Hematopoietic multipotent progenitor cell treated with erythropoietin and hydrocortisone succinate and interleukin-3 and kit ligand, for 8 days (in vitro differentiated cells): ENCODE measurements around the gene FAU.
"Not testable (repeated sequence)": the region's sequence is repeated elsewhere in the genome, so short reads cannot be mapped to it uniquely, and the experiment has no call there.

Experiments used
- DNase-seq: peaks from one replicate; pipeline ENCODE4 v3.0.0-alpha.2; 2015

The FAU gene

GRCh38 chr11:65121865-65122696 lies at the start of gene FAU, which contains the start of gene MRPL49:
FAU (minus strand) TSS chr11:65122134; CDS start chr11:65121813, 321 bp downstream.
MRPL49 (plus strand) TSS chr11:65122321; CDS start chr11:65122347, 26 bp downstream.
- DNase-seq: peak; percentile 98

- peak; percentile 75 for DNase-seq
Measured at GRCh38 chr11:65170058-65170534, 48.2 kb upstream of the FAU start, which contains the start of gene SPDYC. SPDYC (plus strand) TSS chr11:65170233; CDS start chr11:65171358, 1,125 bp downstream.

- peak; percentile 98 for DNase-seq
Measured at GRCh38 chr11:65169164-65169641, 47.3 kb upstream of the FAU start.

GRCh38 chr11:65167656-65168055 lies 45.7 kb upstream of the FAU start:
- DNase-seq: peak; percentile 50

- no peak for DNase-seq
Measured at GRCh38 chr11:65166893-65167292, 45.0 kb upstream of the FAU start.

- DNase-seq: no peak
Measured at GRCh38 chr11:65165410-65166317, 43.7 kb upstream of the FAU start.

- no peak for DNase-seq
Measured at GRCh38 chr11:65163684-65164083, 41.8 kb upstream of the FAU start.

GRCh38 chr11:65160643-65161042 lies 38.7 kb upstream of the FAU start:
- DNase-seq: no peak

GRCh38 chr11:65159012-65159411 lies 37.1 kb upstream of the FAU start:
- DNase-seq: no peak

GRCh38 chr11:65157336-65157735 lies 35.4 kb upstream of the FAU start:
- DNase-seq: no peak

- DNase-seq: no peak
Measured at GRCh38 chr11:65156926-65157325, 35.0 kb upstream of the FAU start.

- DNase-seq: no peak
Measured at GRCh38 chr11:65156256-65156655, 34.3 kb upstream of the FAU start.

- no peak for DNase-seq
Measured at GRCh38 chr11:65152122-65152521, 30.2 kb upstream of the FAU start.

GRCh38 chr11:65151331-65151899 lies 29.5 kb upstream of the FAU start:
- no peak for DNase-seq

GRCh38 chr11:65150509-65151299 lies 28.8 kb upstream of the FAU start:
- DNase-seq: peak; percentile 98

GRCh38 chr11:65150131-65150508 lies 28.2 kb upstream of the FAU start:
- not testable (repeated sequence) for DNase-seq

GRCh38 chr11:65148657-65149056 lies 26.7 kb upstream of the FAU start:
- no peak for DNase-seq

- no peak for DNase-seq
Measured at GRCh38 chr11:65147352-65148075, 25.6 kb upstream of the FAU start.

- no peak for DNase-seq
Measured at GRCh38 chr11:65141896-65142494, 20.1 kb upstream of the FAU start.

- DNase-seq: no peak
Measured at GRCh38 chr11:65136515-65137096, 14.7 kb upstream of the FAU start.
